ENCODE data around the gene MAST2. TPM values are rescaled to one million over a fixed set of nuclear protein-coding genes. Genes with fewer than 3 reads are reported as not detected.

Gene MAST2
- total and polyA plus RNA-seq, 9 of the 15 experiments (the other 6 are each of a cell fraction or from before 2014, with no cell fraction given), result 0.73 to 32.0 (median 17.8) TPM

DNA sequence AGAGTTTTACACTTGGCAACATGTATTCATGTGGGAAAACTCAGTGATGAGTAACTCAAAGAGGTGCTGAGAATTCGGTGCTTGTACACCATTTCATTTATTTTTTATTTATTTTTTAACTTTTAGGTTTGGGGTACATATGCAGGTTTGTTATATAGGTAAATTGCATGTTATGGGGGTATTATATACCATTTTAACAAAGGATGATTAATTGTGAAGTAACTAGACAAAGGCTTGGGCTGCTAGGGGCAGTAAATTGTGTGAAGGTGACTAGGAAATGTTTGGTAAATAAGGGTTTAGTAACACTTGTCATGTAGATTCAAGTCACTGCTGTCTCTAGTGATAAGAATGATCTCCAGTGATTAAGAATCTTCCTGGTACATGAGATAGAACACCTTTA is 139.0 kb downstream of the MAST2 start:
- Histone ChIP-seq H3K9ac (ENCODE audit: insufficient read depth in 1 of 2, low read depth in 2 of 2, low read length in 2 of 2) (no peak overlapping the region), H3K9me1 (ENCODE audit: control insufficient read depth, insufficient read depth, low read length) (no peaks in the 10 kb centered on the region), H3K27me3 (ENCODE audit: control insufficient read depth in 2 of 2, insufficient read depth in 2 of 2, low read length in 2 of 2) (no peaks in the 10 kb centered on the region), H2AFZ (ENCODE audit: low read depth, low read length) (no peak overlapping the region), H3K27ac (ENCODE audit: extremely low read depth, low read depth, low read length) (no peak overlapping the region), H3K4me3 (no peak overlapping the region), H3K4me1 (replicated peaks in 1 of 2; ENCODE audit: control insufficient read depth in 2 of 2, insufficient read depth in 2 of 2, low read length in 2 of 2) (no peaks in the 10 kb centered on the region), H3K9me3 (replicated peaks; ENCODE audit: control insufficient read depth, insufficient read depth, low read depth, low read length) (no peaks in the 10 kb centered on the region), H3K4me2 (ENCODE audit: insufficient read depth, low read length) (no peak overlapping the region), H4K20me1 (replicated peaks; ENCODE audit: control insufficient read depth, insufficient read depth, low read length) (no peaks in the 10 kb centered on the region), H3K36me3 (ENCODE audit: control insufficient read depth, insufficient read depth, low read length) (no peaks in the 10 kb centered on the region), H3K79me2 (ENCODE audit: control insufficient read depth, insufficient read depth, low read length) (peaks cover 4% of the 10 kb centered on the region; the same call in 1 of the 3 replicates)
- FAIRE-seq (no peak), DNase-seq (ENCODE audit: extremely low read depth in 1 of 4, low spot score in 3 of 4) (no peak), ATAC-seq (no peak)
- ChIA-PET POLR2A (interaction anchor here (0.6 kb wide), 1 partner anchor 38 kb away, joined by 3 read pairs; no protein-coding TSS in a partner anchor), CTCF (ENCODE audit: low intra/inter-chr PET ratio) (no interaction called here)
- 50% methylated on average over 1 of the region's 1 CpG for WGBS (ENCODE audit: insufficient coverage, low coverage, missing lambda C conversion rate)
- BruUV-seq (replicated peaks), result no TSS peak
- intact Hi-C loops (cut with micrococcal nuclease) (no loop called here), in situ Hi-C loops (cut with MboI) (no loop called here)
- TF ChIP-seq MEIS2 (IDR thresholded peaks at IDR 0.05; ENCODE audit: partially characterized antibody), result no peak
- TF ChIP-seq, protein P1, sequence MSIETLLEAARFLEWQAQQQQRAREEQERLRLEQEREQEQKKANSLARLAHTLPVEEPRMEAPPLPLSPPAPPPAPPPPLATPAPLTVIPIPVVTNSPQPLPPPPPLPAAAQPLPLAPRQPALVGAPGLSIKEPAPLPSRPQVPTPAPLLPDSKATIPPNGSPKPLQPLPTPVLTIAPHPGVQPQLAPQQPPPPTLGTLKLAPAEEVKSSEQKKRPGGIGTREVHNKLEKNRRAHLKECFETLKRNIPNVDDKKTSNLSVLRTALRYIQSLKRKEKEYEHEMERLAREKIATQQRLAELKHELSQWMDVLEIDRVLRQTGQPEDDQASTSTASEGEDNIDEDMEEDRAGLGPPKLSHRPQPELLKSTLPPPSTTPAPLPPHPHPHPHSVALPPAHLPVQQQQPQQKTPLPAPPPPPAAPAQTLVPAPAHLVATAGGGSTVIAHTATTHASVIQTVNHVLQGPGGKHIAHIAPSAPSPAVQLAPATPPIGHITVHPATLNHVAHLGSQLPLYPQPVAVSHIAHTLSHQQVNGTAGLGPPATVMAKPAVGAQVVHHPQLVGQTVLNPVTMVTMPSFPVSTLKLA (conservative IDR thresholded peaks at IDR 0.05), result no peak
- TF ChIP-seq ZNF121 (CRISPR knock-in tag; conservative IDR thresholded peaks at IDR 0.05), result no peak
- no peak for TF ChIP-seq ADNP (tag; IDR thresholded peaks at IDR 0.05)
- TF ChIP-seq, protein P2, sequence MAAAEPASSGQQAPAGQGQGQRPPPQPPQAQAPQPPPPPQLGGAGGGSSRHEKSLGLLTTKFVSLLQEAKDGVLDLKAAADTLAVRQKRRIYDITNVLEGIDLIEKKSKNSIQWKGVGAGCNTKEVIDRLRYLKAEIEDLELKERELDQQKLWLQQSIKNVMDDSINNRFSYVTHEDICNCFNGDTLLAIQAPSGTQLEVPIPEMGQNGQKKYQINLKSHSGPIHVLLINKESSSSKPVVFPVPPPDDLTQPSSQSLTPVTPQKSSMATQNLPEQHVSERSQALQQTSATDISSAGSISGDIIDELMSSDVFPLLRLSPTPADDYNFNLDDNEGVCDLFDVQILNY (CRISPR knock-in tag; IDR thresholded peaks at IDR 0.05), result no peak
- TF ChIP-seq TGIF2 (CRISPR knock-in tag; IDR thresholded peaks at IDR 0.05), result no peak
- TF ChIP-seq, protein P3, sequence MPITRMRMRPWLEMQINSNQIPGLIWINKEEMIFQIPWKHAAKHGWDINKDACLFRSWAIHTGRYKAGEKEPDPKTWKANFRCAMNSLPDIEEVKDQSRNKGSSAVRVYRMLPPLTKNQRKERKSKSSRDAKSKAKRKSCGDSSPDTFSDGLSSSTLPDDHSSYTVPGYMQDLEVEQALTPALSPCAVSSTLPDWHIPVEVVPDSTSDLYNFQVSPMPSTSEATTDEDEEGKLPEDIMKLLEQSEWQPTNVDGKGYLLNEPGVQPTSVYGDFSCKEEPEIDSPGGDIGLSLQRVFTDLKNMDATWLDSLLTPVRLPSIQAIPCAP (CRISPR knock-in tag; IDR thresholded peaks at IDR 0.05; ENCODE audit: borderline replicate concordance), result no peak
- TF ChIP-seq HOXB6 (CRISPR knock-in tag; IDR thresholded peaks at IDR 0.05; ENCODE audit: borderline replicate concordance), result no peak
- TF ChIP-seq NFIX (CRISPR knock-in tag; IDR thresholded peaks at IDR 0.05; ENCODE audit: low read depth), result no peak
- TF ChIP-seq MCM5 (IDR thresholded peaks at IDR 0.05; ENCODE audit: low read depth), result no peak
- no peak for TF ChIP-seq ZNF75A (CRISPR knock-in tag; IDR thresholded peaks at IDR 0.05)
- TF ChIP-seq CREM (IDR thresholded peaks at IDR 0.05; ENCODE audit: low read depth), result no peak
- no peak for TF ChIP-seq SRSF7 (optimal IDR thresholded peaks at IDR 0.05; ENCODE audit: low read depth, low read length)
- TF ChIP-seq ZNF780A (CRISPR knock-in tag; IDR thresholded peaks at IDR 0.05), result no peak
- no peak for TF ChIP-seq NR2C1 (IDR thresholded peaks at IDR 0.05)
- no peak for TF ChIP-seq NR2C1 (tag; IDR thresholded peaks at IDR 0.05)
- TF ChIP-seq, protein P4, sequence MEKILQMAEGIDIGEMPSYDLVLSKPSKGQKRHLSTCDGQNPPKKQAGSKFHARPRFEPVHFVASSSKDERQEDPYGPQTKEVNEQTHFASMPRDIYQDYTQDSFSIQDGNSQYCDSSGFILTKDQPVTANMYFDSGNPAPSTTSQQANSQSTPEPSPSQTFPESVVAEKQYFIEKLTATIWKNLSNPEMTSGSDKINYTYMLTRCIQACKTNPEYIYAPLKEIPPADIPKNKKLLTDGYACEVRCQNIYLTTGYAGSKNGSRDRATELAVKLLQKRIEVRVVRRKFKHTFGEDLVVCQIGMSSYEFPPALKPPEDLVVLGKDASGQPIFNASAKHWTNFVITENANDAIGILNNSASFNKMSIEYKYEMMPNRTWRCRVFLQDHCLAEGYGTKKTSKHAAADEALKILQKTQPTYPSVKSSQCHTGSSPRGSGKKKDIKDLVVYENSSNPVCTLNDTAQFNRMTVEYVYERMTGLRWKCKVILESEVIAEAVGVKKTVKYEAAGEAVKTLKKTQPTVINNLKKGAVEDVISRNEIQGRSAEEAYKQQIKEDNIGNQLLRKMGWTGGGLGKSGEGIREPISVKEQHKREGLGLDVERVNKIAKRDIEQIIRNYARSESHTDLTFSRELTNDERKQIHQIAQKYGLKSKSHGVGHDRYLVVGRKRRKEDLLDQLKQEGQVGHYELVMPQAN (IDR thresholded peaks at IDR 0.05; ENCODE audit: borderline replicate concordance), result no peak
- TF ChIP-seq, protein P5, sequence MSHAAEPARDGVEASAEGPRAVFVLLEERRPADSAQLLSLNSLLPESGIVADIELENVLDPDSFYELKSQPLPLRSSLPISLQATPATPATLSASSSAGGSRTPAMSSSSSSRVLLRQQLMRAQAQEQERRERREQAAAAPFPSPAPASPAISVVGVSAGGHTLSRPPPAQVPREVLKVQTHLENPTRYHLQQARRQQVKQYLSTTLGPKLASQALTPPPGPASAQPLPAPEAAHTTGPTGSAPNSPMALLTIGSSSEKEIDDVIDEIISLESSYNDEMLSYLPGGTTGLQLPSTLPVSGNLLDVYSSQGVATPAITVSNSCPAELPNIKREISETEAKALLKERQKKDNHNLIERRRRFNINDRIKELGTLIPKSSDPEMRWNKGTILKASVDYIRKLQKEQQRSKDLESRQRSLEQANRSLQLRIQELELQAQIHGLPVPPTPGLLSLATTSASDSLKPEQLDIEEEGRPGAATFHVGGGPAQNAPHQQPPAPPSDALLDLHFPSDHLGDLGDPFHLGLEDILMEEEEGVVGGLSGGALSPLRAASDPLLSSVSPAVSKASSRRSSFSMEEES (CRISPR knock-in tag; IDR thresholded peaks at IDR 0.05), result no peak
